A673 (cell line): Measurements from ENCODE around the gene UBE4B. TPM values are rescaled to one million over a fixed set of nuclear protein-coding genes. Genes with fewer than 3 reads are reported as not detected.

Experiments used
- BruUV-seq: library from RNA; stranded (reverse); fragments of 400-500 nt; replicated peaks from 2 replicates; lab custom pipeline; 2021; lab: Mats Ljungman, UMichigan
- CTCF ChIA-PET: fragments of 300-600 bp; sonication (Branson Sonifier 250); formaldehyde crosslinking; loops from one replicate; lab custom pipeline; 2022; ENCODE audit warnings: antibody characterized with exemption; lab: Charles Lee
- POLR2A ChIA-PET: fragments of 300-600 bp; sonication (Branson Sonifier 250); formaldehyde crosslinking; loops from one replicate; lab custom pipeline; 2022; ENCODE audit warnings: antibody characterized with exemption; ENCODE audit not compliant: low non-redundant PET; lab: Charles Lee
- DNase-seq: peaks from one replicate; pipeline ENCODE4 v3.0.0-alpha.2; 2015; ENCODE audit warnings: low spot score
- H3K27ac ChIP-seq: fragments of 200-600 bp; sonication (generic); 2 replicates; pipeline ENCODE4 v1.5.1; 2016; ENCODE audit warnings: mixed run types, low read depth, mild to moderate bottlenecking, mixed read lengths, antibody characterized with exemption, low read length; ENCODE audit not compliant: poor library complexity, severe bottlenecking
- H3K27me3 ChIP-seq: fragments of 200-600 bp; sonication (generic); replicated peaks from 2 replicates; pipeline ENCODE4 v1.6.1; 2017; ENCODE audit warnings: mixed run types, low read depth, mild to moderate bottlenecking, mixed read lengths, antibody characterized with exemption, low read length; ENCODE audit not compliant: insufficient read depth, poor library complexity
- H3K36me3 ChIP-seq: fragments of 200-600 bp; sonication (generic); 2 replicates; pipeline ENCODE4 v1.6.1; 2016; ENCODE audit warnings: mixed run types, mild to moderate bottlenecking, mixed read lengths, antibody characterized with exemption, low read length; ENCODE audit not compliant: insufficient read depth, poor library complexity, severe bottlenecking
- H3K4me1 ChIP-seq: fragments of 200-600 bp; sonication (generic); 2 replicates; pipeline ENCODE4 v1.6.1; 2017; ENCODE audit warnings: mixed run types, mild to moderate bottlenecking, mixed read lengths, antibody characterized with exemption, low read length; ENCODE audit not compliant: insufficient read depth, poor library complexity, severe bottlenecking
- H3K4me3 ChIP-seq: fragments of 200-600 bp; sonication (generic); 2 replicates; pipeline ENCODE4 v1.5.1; 2016; ENCODE audit warnings: low read depth, mixed run types, mild to moderate bottlenecking, mixed read lengths, low read length; ENCODE audit not compliant: poor library complexity, severe bottlenecking
- H3K9me3 ChIP-seq: fragments of 200-600 bp; sonication (generic); 2 replicates; pipeline ENCODE4 v1.6.1; 2016; ENCODE audit warnings: mixed run types, low read depth, mild to moderate bottlenecking, mixed read lengths, antibody characterized with exemption, low read length; ENCODE audit not compliant: poor library complexity, severe bottlenecking
- CTCF ChIP-seq: fragments of 300-800, 200-600 bp; sonication (generic); conservative IDR thresholded peaks from 2 replicates; pipeline ENCODE4 v1.5.1; 2017; ENCODE audit warnings: low read depth, mild to moderate bottlenecking, antibody characterized with exemption, low read length, moderate library complexity, mixed read lengths
- EZH2 ChIP-seq: fragments of 200-600 bp; sonication (generic); IDR thresholded peaks from 2 replicates; pipeline ENCODE4 v1.6.1; 2017; ENCODE audit warnings: borderline replicate concordance, low read depth, mild to moderate bottlenecking, mixed read lengths, antibody characterized with exemption, low read length; ENCODE audit not compliant: poor library complexity, severe bottlenecking
- intact Hi-C: fragments of 100-400 bp; cut with micrococcal nuclease; formaldehyde crosslinking; loops from one replicate; pipeline ENCODE4 v1.10.0; 2022; ENCODE audit not compliant: unreplicated experiment
- total RNA-seq: library from RNA; stranded (reverse); gene quantifications from 2 replicates; pipeline ENCODE4 v1.2.3, GENCODE V29; 2021

Gene UBE4B
- total RNA-seq, 1 experiment from 2014 or later, result 58.0 TPM

- no peak for DNase-seq
- CTCF ChIA-PET, result no interaction called here
- BruUV-seq, result no TSS peak
- Histone ChIP-seq H3K4me1 (no peaks in the 10 kb centered on the region), H3K27me3 (no peaks in the 10 kb centered on the region), H3K4me3 (no peak overlapping the region), H3K27ac (no peak overlapping the region), H3K36me3 (peaks cover 11% of the 10 kb centered on the region), H3K9me3 (no peaks in the 10 kb centered on the region)
- intact Hi-C loops, result no loop called here
- TF ChIP-seq EZH2 (no peak), CTCF (no peak)
- POLR2A ChIA-PET, result interaction anchor here (0.6 kb wide), 1 partner anchor 790 kb away, joined by 4 read pairs; no protein-coding TSS in a partner anchor
These were observed 108.2 kb downstream of the UBE4B start for GRCh38 chr1:10140981-10141380.

GRCh38 chr1:10143961-10144485 lies 111.3 kb downstream of the UBE4B start:
- POLR2A ChIA-PET, result no interaction called here
- BruUV-seq, result no TSS peak

GRCh38 chr1:10146391-10146790 lies 113.6 kb downstream of the UBE4B start:
- BruUV-seq, result no TSS peak
- POLR2A ChIA-PET, result no interaction called here

More at GRCh38 chr1:10143961-10144485, 111.3 kb downstream of the UBE4B start:
- Histone ChIP-seq H3K4me3 (no peak overlapping the region), H3K4me1 (no peaks in the 10 kb centered on the region), H3K27ac (no peak overlapping the region), H3K27me3 (no peaks in the 10 kb centered on the region), H3K9me3 (no peaks in the 10 kb centered on the region), H3K36me3 (peaks cover 11% of the 10 kb centered on the region)
- TF ChIP-seq EZH2 (no peak), CTCF (no peak)
- CTCF ChIA-PET, result no interaction called here
- DNase-seq, result no peak
- intact Hi-C loops, result no loop called here

More at GRCh38 chr1:10146391-10146790, 113.6 kb downstream of the UBE4B start:
- intact Hi-C loops, result no loop called here
- H3K4me3 ChIP-seq, result no peak overlapping the region
- no peaks in the 10 kb centered on the region for H3K9me3 ChIP-seq
- TF ChIP-seq CTCF (no peak), EZH2 (no peak)
- DNase-seq, result no peak
- CTCF ChIA-PET, result no interaction called here
- no peaks in the 10 kb centered on the region for H3K4me1 ChIP-seq
- no peaks in the 10 kb centered on the region for H3K27me3 ChIP-seq
- peaks cover 5% of the 10 kb centered on the region for H3K36me3 ChIP-seq
- H3K27ac ChIP-seq, result no peak overlapping the region
